Superior temporal gyrus (tissue), 1 donor: ENCODE results near the gene NHLRC4.

ENCODE experiments used
- DNase-seq: peaks from one replicate; pipeline ENCODE4 v3.0.0-alpha.2; 2016; ENCODE audit errors: extremely low spot score

Gene NHLRC4

DNA sequence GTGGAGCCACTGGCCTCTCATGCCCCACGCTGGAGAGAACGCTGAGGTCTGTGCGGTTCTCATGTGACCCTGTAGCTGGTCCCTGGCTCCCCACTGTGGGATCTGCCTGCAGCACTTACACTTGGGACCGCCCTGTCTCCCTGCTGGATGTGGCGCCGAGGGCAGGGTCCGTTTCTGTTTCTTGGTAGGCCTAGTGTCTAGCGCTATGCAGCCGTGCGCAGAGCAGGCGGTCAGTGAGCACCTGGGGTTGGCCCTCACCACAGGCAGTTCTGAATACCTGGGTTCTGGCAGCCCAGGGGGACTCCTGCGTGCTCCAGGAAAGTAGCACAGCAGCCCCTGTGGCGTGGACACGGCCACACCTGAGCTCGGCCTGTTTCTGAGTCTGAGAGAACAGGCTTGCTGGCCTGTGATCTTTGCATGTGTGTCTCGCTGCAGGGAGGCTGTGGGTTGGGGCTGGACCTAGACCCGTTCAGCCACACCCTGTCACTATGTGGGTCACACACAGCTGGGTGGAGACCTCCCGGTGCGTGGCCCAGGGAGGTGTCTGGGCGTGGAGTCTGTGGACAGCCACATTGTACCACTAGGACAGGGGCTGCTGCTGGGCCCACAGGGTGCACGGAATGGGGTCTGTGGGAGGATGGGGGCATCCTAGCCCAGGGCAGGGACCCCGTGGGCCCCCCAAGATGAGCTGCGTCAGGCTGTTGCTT, 36.5 kb upstream of the NHLRC4 start:
- DNase-seq: no peak

DNA sequence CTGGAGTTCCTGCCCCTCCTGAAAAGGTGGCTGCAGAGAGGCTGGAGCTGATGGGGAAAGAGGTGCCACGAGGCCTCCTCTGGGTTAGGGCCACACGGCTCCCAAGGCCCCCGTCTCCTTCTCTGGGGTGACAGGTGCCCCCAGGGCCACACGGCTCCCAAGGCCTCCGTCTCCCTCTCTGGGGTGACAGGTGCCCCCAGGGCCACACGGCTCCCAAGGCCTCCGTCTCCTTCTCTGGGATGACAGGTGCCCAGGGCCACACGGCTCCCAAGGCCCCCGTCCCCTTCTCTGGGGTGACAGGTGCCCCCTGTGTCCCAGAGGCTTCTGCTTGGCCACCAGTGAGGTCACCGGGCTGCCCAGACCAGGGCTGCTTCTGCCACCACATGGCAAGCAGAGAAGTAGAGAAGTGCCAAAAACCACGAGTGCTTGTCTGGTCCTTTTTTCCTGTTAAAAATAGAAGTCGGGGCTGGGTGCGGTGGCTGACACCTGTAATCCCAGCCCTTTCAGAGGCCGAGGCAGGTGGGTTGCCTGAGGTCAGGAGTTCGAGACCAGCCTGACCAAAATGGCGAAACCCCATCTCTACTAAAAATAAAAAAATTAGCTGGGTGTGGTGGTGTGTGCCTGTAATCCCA, 35.2 kb upstream of the NHLRC4 start:
- DNase-seq: no peak

- no peak for DNase-seq
Observed at GRCh38 chr16:533391-534123, 33.2 kb upstream of the NHLRC4 start.

GRCh38 chr16:534135-534534, 32.7 kb upstream of the NHLRC4 start:
- DNase-seq: no peak

- no peak for DNase-seq
Observed at GRCh38 chr16:534856-535445, 31.9 kb upstream of the NHLRC4 start.

GRCh38 chr16:535446-536405, 31.1 kb upstream of the NHLRC4 start:
- DNase-seq: no peak

DNA sequence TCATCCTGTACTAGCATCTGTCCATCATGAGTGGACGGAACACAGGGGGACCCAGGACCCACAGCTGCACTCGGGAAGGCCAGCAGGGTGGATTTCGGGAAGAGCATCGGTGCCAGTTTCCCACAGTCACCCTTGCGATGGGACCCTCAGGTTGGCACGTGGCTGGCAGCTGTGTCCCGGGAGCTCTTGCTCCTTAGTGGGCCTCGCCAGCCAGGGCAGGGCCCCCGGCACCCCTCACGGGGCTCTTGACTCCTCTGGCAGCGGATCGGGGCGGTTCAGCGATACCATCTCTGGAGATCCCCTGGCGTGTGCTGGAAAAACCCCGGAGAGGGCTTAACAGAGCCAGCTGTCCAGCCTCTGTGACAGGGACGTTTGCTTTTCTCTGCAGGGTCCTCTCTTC, 30.1 kb upstream of the NHLRC4 start:
- DNase-seq: no peak

- DNase-seq: no peak
Observed at GRCh38 chr16:537415-538335, 29.1 kb upstream of the NHLRC4 start.

- DNase-seq: no peak
Observed at GRCh38 chr16:539901-540530, 26.8 kb upstream of the NHLRC4 start.

DNA sequence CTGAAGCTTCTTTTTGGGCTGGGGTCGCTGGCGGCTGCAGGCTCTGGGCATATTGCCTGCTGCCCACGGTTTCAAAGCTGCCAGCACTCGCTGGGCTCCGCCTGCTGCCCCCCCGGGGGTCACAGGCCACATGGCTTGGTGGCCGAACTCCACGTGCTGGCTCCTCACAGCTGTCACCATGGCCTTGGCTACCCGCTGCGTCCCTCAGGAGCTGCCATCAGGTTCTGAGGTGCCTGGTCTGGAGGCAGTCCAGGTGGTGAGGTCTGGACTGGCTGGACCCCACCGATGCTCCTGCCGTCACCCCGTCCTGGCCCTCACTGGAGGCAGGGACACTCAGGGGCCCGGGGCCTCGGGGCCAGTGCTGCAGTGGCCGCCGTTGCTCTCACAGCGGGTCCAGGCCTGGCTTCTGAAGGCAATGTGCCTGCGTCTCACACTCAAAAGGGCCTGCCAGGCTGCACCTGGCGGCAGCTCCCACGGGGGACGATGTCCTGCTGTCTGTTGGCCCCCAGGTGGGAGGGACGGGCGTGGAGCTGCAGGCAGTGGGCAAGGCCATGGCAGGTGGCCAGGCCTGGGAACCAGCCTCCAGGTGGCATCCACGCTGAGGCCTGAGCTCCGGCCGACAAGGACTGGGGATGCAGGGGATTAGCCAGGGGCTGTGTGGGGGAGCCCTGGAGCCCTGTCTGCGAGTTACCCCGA, 26.0 kb upstream of the NHLRC4 start:
- DNase-seq: no peak

DNA sequence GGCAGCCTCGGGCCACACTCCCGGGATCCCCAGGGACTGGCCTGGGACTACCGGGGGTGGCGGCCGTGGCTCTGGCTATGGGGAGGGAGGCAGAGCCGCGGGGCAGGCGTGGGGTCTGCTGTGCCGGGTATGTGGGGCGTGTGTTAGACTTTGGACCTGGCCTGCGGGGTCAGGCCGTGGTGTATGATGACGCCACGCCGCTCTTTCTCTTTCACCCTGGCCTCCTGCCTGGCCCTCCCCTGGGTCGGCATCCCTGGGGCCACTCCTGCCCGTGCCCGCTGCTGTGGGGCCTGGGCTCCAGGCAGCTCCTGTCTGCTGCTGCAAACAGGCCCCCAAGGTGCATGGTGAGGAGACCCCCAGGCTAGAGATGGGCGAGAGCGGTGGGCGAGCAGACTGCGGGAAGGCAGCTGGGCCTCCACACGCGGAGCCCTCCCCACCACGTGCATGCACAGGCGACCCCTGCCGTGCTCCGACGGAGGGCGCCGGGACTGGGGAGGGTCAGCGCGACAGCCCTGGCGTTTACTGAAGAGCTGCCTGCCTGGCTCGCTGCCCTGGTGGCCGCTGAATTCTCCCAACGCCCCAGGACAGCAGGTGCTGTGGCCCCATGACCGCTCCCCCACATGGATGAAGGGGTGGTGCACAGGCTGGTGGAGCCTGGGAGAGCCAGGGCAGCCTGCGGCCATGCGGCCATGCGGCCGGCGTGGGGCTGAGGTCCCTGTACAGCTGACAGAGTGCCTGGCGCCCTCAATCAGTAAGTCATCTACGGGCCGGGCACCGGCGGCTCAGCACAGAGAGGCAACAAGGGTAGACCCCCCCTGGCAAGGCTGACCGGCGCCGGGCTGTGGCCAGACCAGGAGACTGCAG, 23.3 kb upstream of the NHLRC4 start:
- DNase-seq: no peak

GRCh38 chr16:544517-544916, 22.3 kb upstream of the NHLRC4 start:
- no peak for DNase-seq

- DNase-seq: peak; percentile 53
Observed at GRCh38 chr16:546909-547770, 19.7 kb upstream of the NHLRC4 start.

DNA sequence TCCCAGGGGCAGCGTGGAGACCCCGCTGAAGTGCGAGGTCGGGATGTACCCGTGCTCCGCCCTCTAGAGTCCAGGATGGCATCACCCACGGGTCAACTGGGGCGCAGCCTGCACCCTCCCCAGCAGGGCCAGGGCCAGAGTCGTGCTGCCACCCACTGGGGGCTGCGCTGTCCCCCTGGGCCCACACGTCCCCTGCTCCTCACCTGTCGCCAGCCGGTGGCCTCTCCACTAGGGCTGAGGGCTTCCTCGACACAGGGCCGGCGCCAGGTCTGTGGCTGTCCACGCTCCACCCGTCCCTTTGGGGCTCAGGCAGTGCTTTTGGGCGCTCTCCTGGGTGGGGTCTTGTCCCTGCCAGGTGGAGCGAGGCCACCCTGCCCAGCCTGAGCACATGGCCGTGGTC, 18.2 kb upstream of the NHLRC4 start:
- DNase-seq: no peak

- DNase-seq: no peak
Observed at GRCh38 chr16:549544-550263, 17.1 kb upstream of the NHLRC4 start.

DNA sequence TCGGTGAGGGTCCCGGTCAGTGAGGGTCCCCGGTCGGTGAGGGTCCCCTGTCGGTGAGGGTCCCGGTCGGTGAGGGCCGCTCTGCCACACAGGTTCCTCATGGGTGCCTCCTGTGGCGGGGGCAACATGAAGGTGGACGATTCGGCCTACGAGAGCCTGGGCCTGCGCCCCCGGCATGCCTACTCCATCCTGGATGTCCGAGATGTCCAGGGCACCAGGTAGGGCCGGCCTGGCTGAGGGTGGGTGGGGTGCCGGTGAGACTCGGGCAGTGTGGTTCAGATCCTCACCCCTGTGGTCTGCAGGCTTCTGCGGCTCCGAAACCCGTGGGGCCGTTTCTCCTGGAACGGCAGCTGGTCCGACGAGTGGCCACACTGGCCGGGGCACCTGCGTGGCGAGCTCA, 15.6 kb upstream of the NHLRC4 start:
- DNase-seq: no peak

GRCh38 chr16:552171-552570, 14.6 kb upstream of the NHLRC4 start:
- DNase-seq: no peak
